ENCODE results near the gene KCNA3.

GRCh38 chr1:110634455-110635311, 40.1 kb downstream of the KCNA3 start:
- no peak for TF ChIP-seq CTCF (IDR thresholded peaks at IDR 0.05; ENCODE audit: control extremely low read depth in 1 of 3, insufficient read depth in 1 of 3, low read depth in 1 of 3, low read length in 3 of 3)
- TF ChIP-seq BRCA1 (IDR thresholded peaks at IDR 0.05; ENCODE audit: low read depth, low read length) = no peak
- TF ChIP-seq PHF8 (conservative IDR thresholded peaks at IDR 0.05; ENCODE audit: low read depth, low read length) = no peak
- TF ChIP-seq RAD21 (IDR thresholded peaks at IDR 0.05 in 1 of 2, conservative IDR thresholded peaks at IDR 0.05 in 1 of 2; ENCODE audit: low read depth in 2 of 2, low read length in 2 of 2) = no peak
- TF ChIP-seq EGR1 (IDR thresholded peaks at IDR 0.05; ENCODE audit: borderline replicate concordance, low read depth, low read length) = no peak
- no peak for TF ChIP-seq EP300 (IDR thresholded peaks at IDR 0.05; ENCODE audit: borderline replicate concordance in 1 of 2, low read depth in 2 of 2, low read length in 2 of 2)
- no peak for TF ChIP-seq RFX5 (IDR thresholded peaks at IDR 0.05; ENCODE audit: borderline replicate concordance, low read depth, low read length)
- TF ChIP-seq RBBP5 (IDR thresholded peaks at IDR 0.05; ENCODE audit: borderline replicate concordance, low read depth, low read length) = no peak
- no peak for TF ChIP-seq SRF (IDR thresholded peaks at IDR 0.05; ENCODE audit: low read depth, low read length)
- no peak for TF ChIP-seq CREB1 (IDR thresholded peaks at IDR 0.05)
